ENCODE measurements around the gene KIAA0930. TPM values are rescaled to one million over a fixed set of nuclear protein-coding genes. Genes with fewer than 3 reads are reported as not detected.

KIAA0930 gene
- polyA plus RNA-seq, 1 of the 3 experiments (the other 2 are of a cell fraction) = 80.8 TPM

DNA sequence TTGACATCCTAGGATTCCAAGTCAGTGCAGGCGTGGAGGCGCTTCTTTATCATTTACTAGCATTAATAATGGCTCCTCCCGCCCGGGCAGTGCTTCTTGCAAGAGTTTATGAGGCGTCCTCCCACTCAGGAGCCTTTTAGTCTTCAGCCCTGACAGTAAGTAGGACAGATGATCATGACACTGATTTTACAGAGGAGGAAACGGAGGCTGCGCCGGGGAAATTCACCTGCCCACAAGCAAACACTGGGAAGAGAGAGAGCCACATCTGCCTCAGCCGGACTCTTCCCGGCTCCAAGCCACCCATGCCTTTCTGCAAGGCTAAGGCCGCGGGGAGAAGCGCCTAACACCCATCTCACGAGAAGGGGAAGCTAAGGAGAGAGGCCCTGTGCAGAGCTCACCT, 35.9 kb downstream of the KIAA0930 start:
- Histone ChIP-seq H3K9me2 (no peaks in the 10 kb centered on the region), H3K9ac (no peak overlapping the region), H3K27ac (ENCODE audit: low read depth in 2 of 2, low read length in 1 of 2) (no peak overlapping the region), H3K27me3 (ENCODE audit: insufficient read depth) (no peaks in the 10 kb centered on the region), H3K4me1 (ENCODE audit: control insufficient read depth in 1 of 2, insufficient read depth in 2 of 2, low read depth in 1 of 2, low read length in 1 of 2) (peaks cover 6 to 12% of the 10 kb centered on the region in 2 experiments; a peak in 2 of 4 replicates), H3K36me3 (replicated peaks in 1 of 2; ENCODE audit: control insufficient read depth in 1 of 2, insufficient read depth in 2 of 2, low read length in 1 of 2) (peaks cover 8 to 44% of the 10 kb centered on the region in 2 experiments), H3F3A (replicated peaks; ENCODE audit: insufficient read depth) (peaks cover 4% of the 10 kb centered on the region), H3K4me3 (ENCODE audit: low read depth in 2 of 2, low read length in 1 of 2) (no peak overlapping the region), H2AFZ (ENCODE audit: low read depth) (no peak overlapping the region), H3K9me3 (no peaks in the 10 kb centered on the region), H3K4me2 (no peak overlapping the region), H3K79me2 (ENCODE audit: insufficient read depth) (peaks cover 7% of the 10 kb centered on the region), H4K20me1 (ENCODE audit: insufficient read depth) (peaks cover 11% of the 10 kb centered on the region; the same call in 1 of the 2 replicates)
- ChIA-PET POLR2A (interaction anchor here (0.6 kb wide), 1 partner anchor 168 kb away, joined by 3 read pairs; no protein-coding TSS in a partner anchor), CTCF (no interaction called here)
- WGBS (ENCODE audit: low lambda C conversion rate) = 89% methylated on average over 13 of the region's 14 CpGs
- DNase-seq = no peak
- TF ChIP-seq, protein P1, sequence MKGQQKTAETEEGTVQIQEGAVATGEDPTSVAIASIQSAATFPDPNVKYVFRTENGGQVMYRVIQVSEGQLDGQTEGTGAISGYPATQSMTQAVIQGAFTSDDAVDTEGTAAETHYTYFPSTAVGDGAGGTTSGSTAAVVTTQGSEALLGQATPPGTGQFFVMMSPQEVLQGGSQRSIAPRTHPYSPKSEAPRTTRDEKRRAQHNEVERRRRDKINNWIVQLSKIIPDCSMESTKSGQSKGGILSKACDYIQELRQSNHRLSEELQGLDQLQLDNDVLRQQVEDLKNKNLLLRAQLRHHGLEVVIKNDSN (IDR thresholded peaks at IDR 0.05; ENCODE audit: borderline replicate concordance, low read depth) = no peak
- TF ChIP-seq RAD21 (IDR thresholded peaks at IDR 0.05; ENCODE audit: low read length) (no peak), NRF1 (IDR thresholded peaks at IDR 0.05; ENCODE audit: low read depth, low read length) (no peak)
- TF ChIP-seq, protein P2, sequence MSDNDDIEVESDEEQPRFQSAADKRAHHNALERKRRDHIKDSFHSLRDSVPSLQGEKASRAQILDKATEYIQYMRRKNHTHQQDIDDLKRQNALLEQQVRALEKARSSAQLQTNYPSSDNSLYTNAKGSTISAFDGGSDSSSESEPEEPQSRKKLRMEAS (IDR thresholded peaks at IDR 0.05; ENCODE audit: low read depth) = no peak

DNA sequence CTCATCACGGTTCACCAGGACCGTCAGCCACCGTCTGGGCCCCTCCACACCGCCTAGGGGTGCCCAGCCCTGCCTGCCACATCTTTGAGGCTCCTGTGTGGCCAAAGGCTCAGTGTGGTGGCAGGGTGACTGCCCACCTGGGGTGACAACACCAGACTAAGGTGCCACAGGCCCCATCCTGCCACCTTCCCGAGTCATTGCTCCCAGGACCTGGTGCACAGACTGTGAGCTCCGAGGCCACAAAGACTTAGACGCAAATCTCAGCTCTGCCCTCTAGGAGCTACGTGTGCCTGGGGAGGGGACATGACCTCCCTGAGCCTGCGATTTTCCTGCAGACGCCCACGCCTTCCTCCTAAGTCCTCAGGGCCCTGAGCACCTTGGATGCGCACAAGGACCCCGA, 36.5 kb downstream of the KIAA0930 start:
- Histone ChIP-seq H3K27ac (ENCODE audit: low read depth in 2 of 2, low read length in 1 of 2) (no peak overlapping the region; a peak in 1 of 4 replicates), H3K4me2 (no peak overlapping the region), H3K9me3 (no peaks in the 10 kb centered on the region), H3K79me2 (ENCODE audit: insufficient read depth) (peaks cover 3% of the 10 kb centered on the region; the same call in 1 of the 2 replicates), H2AFZ (ENCODE audit: low read depth) (no peak overlapping the region), H3F3A (replicated peaks; ENCODE audit: insufficient read depth) (peaks cover 4% of the 10 kb centered on the region), H3K4me1 (ENCODE audit: control insufficient read depth in 1 of 2, insufficient read depth in 2 of 2, low read depth in 1 of 2, low read length in 1 of 2) (peaks cover 0 to 7% of the 10 kb centered on the region in 2 experiments; a peak in 1 of 4 replicates), H3K36me3 (replicated peaks in 1 of 2; ENCODE audit: control insufficient read depth in 1 of 2, insufficient read depth in 2 of 2, low read length in 1 of 2) (peaks cover 12 to 50% of the 10 kb centered on the region in 2 experiments), H3K4me3 (ENCODE audit: low read depth in 2 of 2, low read length in 1 of 2) (no peak overlapping the region), H3K9me2 (no peaks in the 10 kb centered on the region), H4K20me1 (ENCODE audit: insufficient read depth) (peaks cover 11% of the 10 kb centered on the region; the same call in 1 of the 2 replicates), H3K9ac (no peak overlapping the region), H3K27me3 (ENCODE audit: insufficient read depth) (no peaks in the 10 kb centered on the region)
- ChIA-PET CTCF (no interaction called here), POLR2A (no interaction called here)
- DNase-seq = no peak
- 100% methylated on average over 8 of the region's 13 CpGs for WGBS (ENCODE audit: low lambda C conversion rate)
- TF ChIP-seq TEAD4 (IDR thresholded peaks at IDR 0.05; ENCODE audit: borderline replicate concordance, insufficient read depth) (no peak), FOSL2 (IDR thresholded peaks at IDR 0.05; ENCODE audit: borderline replicate concordance, low read depth) (no peak), TCF12 (IDR thresholded peaks at IDR 0.05) (no peak), TAF1 (IDR thresholded peaks at IDR 0.05; ENCODE audit: borderline replicate concordance, low read depth, low read length) (no peak), RCOR1 (IDR thresholded peaks at IDR 0.05; ENCODE audit: low read length) (no peak), MEF2A (IDR thresholded peaks at IDR 0.05; ENCODE audit: borderline replicate concordance, low read depth) (no peak), RFX5 (IDR thresholded peaks at IDR 0.05; ENCODE audit: low read length) (no peak), RAD21 (IDR thresholded peaks at IDR 0.05; ENCODE audit: low read length) (no peak), GATA2 (CRISPR knock-in tag; IDR thresholded peaks at IDR 0.05) (no peak), FOXM1 (IDR thresholded peaks at IDR 0.05; ENCODE audit: low read depth) (no peak), CHD2 (IDR thresholded peaks at IDR 0.05; ENCODE audit: low read length, partially characterized antibody) (no peak), JUND (IDR thresholded peaks at IDR 0.05) (no peak)
- TF ChIP-seq, protein P3, sequence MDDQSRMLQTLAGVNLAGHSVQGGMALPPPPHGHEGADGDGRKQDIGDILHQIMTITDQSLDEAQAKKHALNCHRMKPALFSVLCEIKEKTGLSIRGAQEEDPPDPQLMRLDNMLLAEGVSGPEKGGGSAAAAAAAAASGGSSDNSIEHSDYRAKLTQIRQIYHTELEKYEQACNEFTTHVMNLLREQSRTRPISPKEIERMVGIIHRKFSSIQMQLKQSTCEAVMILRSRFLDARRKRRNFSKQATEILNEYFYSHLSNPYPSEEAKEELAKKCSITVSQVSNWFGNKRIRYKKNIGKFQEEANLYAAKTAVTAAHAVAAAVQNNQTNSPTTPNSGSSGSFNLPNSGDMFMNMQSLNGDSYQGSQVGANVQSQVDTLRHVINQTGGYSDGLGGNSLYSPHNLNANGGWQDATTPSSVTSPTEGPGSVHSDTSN (IDR thresholded peaks at IDR 0.05) = no peak
- TF ChIP-seq, protein P2 (IDR thresholded peaks at IDR 0.05; ENCODE audit: low read depth) = no peak
- TF ChIP-seq, protein P4, sequence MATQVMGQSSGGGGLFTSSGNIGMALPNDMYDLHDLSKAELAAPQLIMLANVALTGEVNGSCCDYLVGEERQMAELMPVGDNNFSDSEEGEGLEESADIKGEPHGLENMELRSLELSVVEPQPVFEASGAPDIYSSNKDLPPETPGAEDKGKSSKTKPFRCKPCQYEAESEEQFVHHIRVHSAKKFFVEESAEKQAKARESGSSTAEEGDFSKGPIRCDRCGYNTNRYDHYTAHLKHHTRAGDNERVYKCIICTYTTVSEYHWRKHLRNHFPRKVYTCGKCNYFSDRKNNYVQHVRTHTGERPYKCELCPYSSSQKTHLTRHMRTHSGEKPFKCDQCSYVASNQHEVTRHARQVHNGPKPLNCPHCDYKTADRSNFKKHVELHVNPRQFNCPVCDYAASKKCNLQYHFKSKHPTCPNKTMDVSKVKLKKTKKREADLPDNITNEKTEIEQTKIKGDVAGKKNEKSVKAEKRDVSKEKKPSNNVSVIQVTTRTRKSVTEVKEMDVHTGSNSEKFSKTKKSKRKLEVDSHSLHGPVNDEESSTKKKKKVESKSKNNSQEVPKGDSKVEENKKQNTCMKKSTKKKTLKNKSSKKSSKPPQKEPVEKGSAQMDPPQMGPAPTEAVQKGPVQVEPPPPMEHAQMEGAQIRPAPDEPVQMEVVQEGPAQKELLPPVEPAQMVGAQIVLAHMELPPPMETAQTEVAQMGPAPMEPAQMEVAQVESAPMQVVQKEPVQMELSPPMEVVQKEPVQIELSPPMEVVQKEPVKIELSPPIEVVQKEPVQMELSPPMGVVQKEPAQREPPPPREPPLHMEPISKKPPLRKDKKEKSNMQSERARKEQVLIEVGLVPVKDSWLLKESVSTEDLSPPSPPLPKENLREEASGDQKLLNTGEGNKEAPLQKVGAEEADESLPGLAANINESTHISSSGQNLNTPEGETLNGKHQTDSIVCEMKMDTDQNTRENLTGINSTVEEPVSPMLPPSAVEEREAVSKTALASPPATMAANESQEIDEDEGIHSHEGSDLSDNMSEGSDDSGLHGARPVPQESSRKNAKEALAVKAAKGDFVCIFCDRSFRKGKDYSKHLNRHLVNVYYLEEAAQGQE (IDR thresholded peaks at IDR 0.05; ENCODE audit: low read depth, low read length) = no peak
- TF ChIP-seq, protein P5, sequence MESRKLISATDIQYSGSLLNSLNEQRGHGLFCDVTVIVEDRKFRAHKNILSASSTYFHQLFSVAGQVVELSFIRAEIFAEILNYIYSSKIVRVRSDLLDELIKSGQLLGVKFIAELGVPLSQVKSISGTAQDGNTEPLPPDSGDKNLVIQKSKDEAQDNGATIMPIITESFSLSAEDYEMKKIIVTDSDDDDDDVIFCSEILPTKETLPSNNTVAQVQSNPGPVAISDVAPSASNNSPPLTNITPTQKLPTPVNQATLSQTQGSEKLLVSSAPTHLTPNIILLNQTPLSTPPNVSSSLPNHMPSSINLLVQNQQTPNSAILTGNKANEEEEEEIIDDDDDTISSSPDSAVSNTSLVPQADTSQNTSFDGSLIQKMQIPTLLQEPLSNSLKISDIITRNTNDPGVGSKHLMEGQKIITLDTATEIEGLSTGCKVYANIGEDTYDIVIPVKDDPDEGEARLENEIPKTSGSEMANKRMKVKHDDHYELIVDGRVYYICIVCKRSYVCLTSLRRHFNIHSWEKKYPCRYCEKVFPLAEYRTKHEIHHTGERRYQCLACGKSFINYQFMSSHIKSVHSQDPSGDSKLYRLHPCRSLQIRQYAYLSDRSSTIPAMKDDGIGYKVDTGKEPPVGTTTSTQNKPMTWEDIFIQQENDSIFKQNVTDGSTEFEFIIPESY (IDR thresholded peaks at IDR 0.05; ENCODE audit: borderline replicate concordance, low read depth) = no peak
- TF ChIP-seq, protein P6, sequence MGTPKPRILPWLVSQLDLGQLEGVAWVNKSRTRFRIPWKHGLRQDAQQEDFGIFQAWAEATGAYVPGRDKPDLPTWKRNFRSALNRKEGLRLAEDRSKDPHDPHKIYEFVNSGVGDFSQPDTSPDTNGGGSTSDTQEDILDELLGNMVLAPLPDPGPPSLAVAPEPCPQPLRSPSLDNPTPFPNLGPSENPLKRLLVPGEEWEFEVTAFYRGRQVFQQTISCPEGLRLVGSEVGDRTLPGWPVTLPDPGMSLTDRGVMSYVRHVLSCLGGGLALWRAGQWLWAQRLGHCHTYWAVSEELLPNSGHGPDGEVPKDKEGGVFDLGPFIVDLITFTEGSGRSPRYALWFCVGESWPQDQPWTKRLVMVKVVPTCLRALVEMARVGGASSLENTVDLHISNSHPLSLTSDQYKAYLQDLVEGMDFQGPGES (IDR thresholded peaks at IDR 0.05; ENCODE audit: low read depth, low read length) = no peak
